ENCODE results near the gene COLEC11. TPM values are rescaled to one million over a fixed set of nuclear protein-coding genes. Genes with fewer than 3 reads are reported as not detected.

Gene COLEC11
- total and polyA plus RNA-seq, 2 experiments from 2014 or later = 1.3 to 1.5 TPM

DNA sequence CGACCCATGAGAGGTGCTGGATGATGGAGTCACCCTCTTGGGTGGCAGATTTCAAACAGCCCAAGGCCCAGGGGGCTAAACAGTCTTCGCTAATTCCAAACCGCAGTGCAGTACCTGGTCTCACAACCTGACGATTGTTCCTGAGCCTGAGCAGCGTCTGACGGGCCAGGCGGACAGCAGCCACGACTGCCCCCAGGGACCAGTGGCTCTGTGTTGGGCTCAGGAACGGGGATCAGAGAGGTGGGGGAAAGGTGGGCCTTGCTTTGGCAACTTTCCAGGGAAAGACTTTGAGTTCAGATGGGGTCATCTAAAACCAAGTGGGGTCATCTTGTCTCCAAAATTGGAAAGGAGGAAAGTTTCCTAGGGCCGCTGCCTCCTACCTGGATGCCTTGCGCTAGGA, 492 bp downstream of the COLEC11 start:
- peak overlapping the region; percentile 97 for H2AFZ ChIP-seq
- TF ChIP-seq CREB1 (CRISPR knock-in tag; IDR thresholded peaks at IDR 0.05; ENCODE audit: low read depth) = no peak
- no peak for TF ChIP-seq JUNB (IDR thresholded peaks at IDR 0.05; ENCODE audit: unreplicated experiment)
- no peak for TF ChIP-seq STAT1 (IDR thresholded peaks at IDR 0.05; ENCODE audit: unreplicated experiment)
- TF ChIP-seq EZH2 (IDR thresholded peaks at IDR 0.05; ENCODE audit: low read depth, unreplicated experiment) = no peak
- no peak for TF ChIP-seq ZNF114 (CRISPR knock-in tag; IDR thresholded peaks at IDR 0.05)
- no peak for DNase-seq (ENCODE audit: low spot score)

DNA sequence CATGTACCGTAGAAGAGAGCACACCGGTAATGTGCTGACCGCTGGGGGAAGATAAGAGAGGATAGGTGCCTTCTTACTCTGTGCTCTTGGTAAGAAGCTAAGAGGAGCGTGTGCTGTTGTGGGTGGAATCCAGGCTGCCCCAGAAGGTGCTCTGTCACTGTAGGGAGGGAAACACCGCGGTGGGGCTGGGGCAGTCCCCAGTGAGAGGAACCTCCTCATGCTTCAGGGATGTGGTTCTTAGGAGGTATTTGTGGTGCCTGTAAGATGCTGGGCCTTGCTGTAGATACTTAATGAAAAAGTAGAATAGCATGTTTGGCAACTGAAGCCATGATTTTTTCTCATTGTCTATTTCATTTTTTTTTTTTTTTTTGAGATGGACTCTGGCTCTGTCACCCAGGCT, 1.1 kb downstream of the COLEC11 start:
- Histone ChIP-seq H3K4me2 (no peak overlapping the region), H3K4me3 (no peak overlapping the region), H4K20me1 (replicated peaks; ENCODE audit: insufficient read depth) (no peaks in the 10 kb centered on the region), H3F3A (replicated peaks; ENCODE audit: low read depth) (0 out of 2 replicates have a peak, but pooled peaks cover 8% of the 10 kb centered on the region), H3K79me2 (replicated peaks; ENCODE audit: insufficient read depth) (no peaks in the 10 kb centered on the region), H3K27me3 (ENCODE audit: insufficient read depth) (no peaks in the 10 kb centered on the region), H2AFZ (peak overlapping the region; percentile 97; the same call in 1 of the 2 replicates), H3K36me3 (ENCODE audit: insufficient read depth) (no peaks in the 10 kb centered on the region), H3K4me1 (ENCODE audit: insufficient read depth) (no peaks in the 10 kb centered on the region), H3K9me2 (ENCODE audit: insufficient read depth) (no peaks in the 10 kb centered on the region), H3K27ac (ENCODE audit: low read depth) (no peak overlapping the region)
- H3K27ac Mint-ChIP-seq = no peak overlapping the region
- no peak for ATAC-seq
- TF ChIP-seq, protein P1, sequence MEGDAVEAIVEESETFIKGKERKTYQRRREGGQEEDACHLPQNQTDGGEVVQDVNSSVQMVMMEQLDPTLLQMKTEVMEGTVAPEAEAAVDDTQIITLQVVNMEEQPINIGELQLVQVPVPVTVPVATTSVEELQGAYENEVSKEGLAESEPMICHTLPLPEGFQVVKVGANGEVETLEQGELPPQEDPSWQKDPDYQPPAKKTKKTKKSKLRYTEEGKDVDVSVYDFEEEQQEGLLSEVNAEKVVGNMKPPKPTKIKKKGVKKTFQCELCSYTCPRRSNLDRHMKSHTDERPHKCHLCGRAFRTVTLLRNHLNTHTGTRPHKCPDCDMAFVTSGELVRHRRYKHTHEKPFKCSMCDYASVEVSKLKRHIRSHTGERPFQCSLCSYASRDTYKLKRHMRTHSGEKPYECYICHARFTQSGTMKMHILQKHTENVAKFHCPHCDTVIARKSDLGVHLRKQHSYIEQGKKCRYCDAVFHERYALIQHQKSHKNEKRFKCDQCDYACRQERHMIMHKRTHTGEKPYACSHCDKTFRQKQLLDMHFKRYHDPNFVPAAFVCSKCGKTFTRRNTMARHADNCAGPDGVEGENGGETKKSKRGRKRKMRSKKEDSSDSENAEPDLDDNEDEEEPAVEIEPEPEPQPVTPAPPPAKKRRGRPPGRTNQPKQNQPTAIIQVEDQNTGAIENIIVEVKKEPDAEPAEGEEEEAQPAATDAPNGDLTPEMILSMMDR (conservative IDR thresholded peaks at IDR 0.05; ENCODE audit: low read depth in 2 of 2) = no peak
- TF ChIP-seq EZH2 (IDR thresholded peaks at IDR 0.05; ENCODE audit: low read depth, unreplicated experiment) (no peak), ZNF114 (CRISPR knock-in tag; IDR thresholded peaks at IDR 0.05) (no peak), JUNB (IDR thresholded peaks at IDR 0.05; ENCODE audit: unreplicated experiment) (no peak), STAT1 (IDR thresholded peaks at IDR 0.05; ENCODE audit: unreplicated experiment) (no peak), EZH2phosphoT487 (IDR thresholded peaks at IDR 0.05; ENCODE audit: unreplicated experiment) (no peak)
- no peak overlapping the region for H3K4me3 Mint-ChIP-seq
- no peak for DNase-seq (ENCODE audit: low spot score)
- H3K9me3 Mint-ChIP-seq = peaks cover 9% of the 10 kb centered on the region
- peaks cover 12% of the 10 kb centered on the region for H3K27me3 Mint-ChIP-seq (ENCODE audit: insufficient read depth, low read depth, poor library complexity)
- peaks cover 10% of the 10 kb centered on the region for H3K4me1 Mint-ChIP-seq
- peaks cover 13% of the 10 kb centered on the region for H3K36me3 Mint-ChIP-seq (ENCODE audit: low read depth)

More for the DNA sequence above, 492 bp downstream of the COLEC11 start:
- Histone ChIP-seq H3K27me3 (ENCODE audit: insufficient read depth) (no peaks in the 10 kb centered on the region), H3K4me3 (no peak overlapping the region; the same call in 1 of the 2 replicates), H3K4me2 (peak overlapping the region; percentile 76; the same call in 1 of the 2 replicates), H3K4me1 (ENCODE audit: insufficient read depth) (no peaks in the 10 kb centered on the region), H4K20me1 (replicated peaks; ENCODE audit: insufficient read depth) (no peaks in the 10 kb centered on the region), H3K9me2 (ENCODE audit: insufficient read depth) (no peaks in the 10 kb centered on the region), H3K79me2 (replicated peaks; ENCODE audit: insufficient read depth) (no peaks in the 10 kb centered on the region), H3K27ac (ENCODE audit: low read depth) (no peak overlapping the region), H3F3A (replicated peaks; ENCODE audit: low read depth) (0 out of 2 replicates have a peak, but pooled peaks cover 8% of the 10 kb centered on the region), H3K36me3 (ENCODE audit: insufficient read depth) (no peaks in the 10 kb centered on the region)
- peaks cover 9% of the 10 kb centered on the region for H3K9me3 Mint-ChIP-seq
- peaks cover 10% of the 10 kb centered on the region; the same call in 2 of the 3 replicates for H3K4me1 Mint-ChIP-seq
- no peak overlapping the region for H3K27ac Mint-ChIP-seq
- H3K36me3 Mint-ChIP-seq (ENCODE audit: low read depth) = peaks cover 13% of the 10 kb centered on the region
- peak overlapping the region; percentile 45; the same call in 1 of the 3 replicates for H3K4me3 Mint-ChIP-seq
- peaks cover 12% of the 10 kb centered on the region for H3K27me3 Mint-ChIP-seq (ENCODE audit: insufficient read depth, low read depth, poor library complexity)
- peak; percentile 20 for ATAC-seq

DNA sequence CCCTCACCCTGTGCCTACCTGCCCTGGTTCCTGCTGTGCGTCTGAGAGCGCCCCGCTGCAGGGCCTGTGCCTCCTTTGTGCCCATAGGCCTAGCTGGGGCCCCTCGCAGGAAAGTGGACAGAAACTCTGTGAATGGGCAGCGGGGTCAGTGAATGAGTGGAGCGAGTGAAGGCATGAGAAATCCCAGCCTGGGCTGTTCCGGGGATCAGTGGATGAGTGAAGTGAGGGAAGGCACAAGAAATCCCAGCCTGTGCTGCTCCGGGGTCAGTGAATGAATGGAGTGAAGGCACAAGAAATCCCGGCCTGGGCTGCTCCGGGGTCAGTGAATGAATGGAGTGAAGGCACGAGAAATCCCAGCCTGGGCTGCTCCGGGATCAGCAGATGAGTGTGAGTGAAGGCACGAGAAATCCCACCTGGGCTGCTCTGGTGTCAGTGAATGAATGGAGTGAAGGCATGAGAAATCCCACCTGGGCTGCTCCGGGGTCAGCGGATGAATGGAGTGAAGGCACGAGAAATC, 2.0 kb downstream of the COLEC11 start:
- H4K20me1 ChIP-seq (replicated peaks; ENCODE audit: insufficient read depth) = no peaks in the 10 kb centered on the region
- peaks cover 13% of the 10 kb centered on the region for H3K36me3 Mint-ChIP-seq (ENCODE audit: low read depth)
- H3K27ac Mint-ChIP-seq = no peak overlapping the region
- peaks cover 9% of the 10 kb centered on the region for H3K9me3 Mint-ChIP-seq
- H2AFZ ChIP-seq = no peak overlapping the region
- H3F3A ChIP-seq (replicated peaks; ENCODE audit: low read depth) = 0 out of 2 replicates have a peak, but pooled peaks cover 8% of the 10 kb centered on the region
- H3K27ac ChIP-seq (ENCODE audit: low read depth) = no peak overlapping the region
- H3K27me3 ChIP-seq (ENCODE audit: insufficient read depth) = no peaks in the 10 kb centered on the region
- no peaks in the 10 kb centered on the region for H3K36me3 ChIP-seq (ENCODE audit: insufficient read depth)
- no peak overlapping the region for H3K4me2 ChIP-seq
- no peaks in the 10 kb centered on the region for H3K9me2 ChIP-seq (ENCODE audit: insufficient read depth)
- no peak overlapping the region for H3K4me3 Mint-ChIP-seq
- peaks cover 10% of the 10 kb centered on the region for H3K4me1 Mint-ChIP-seq
- H3K79me2 ChIP-seq (replicated peaks; ENCODE audit: insufficient read depth) = no peaks in the 10 kb centered on the region
- H3K4me3 ChIP-seq = no peak overlapping the region
- DNase-seq (ENCODE audit: low spot score) = no peak
- no peak for ATAC-seq
- no peaks in the 10 kb centered on the region for H3K4me1 ChIP-seq (ENCODE audit: insufficient read depth)
- peaks cover 12% of the 10 kb centered on the region for H3K27me3 Mint-ChIP-seq (ENCODE audit: insufficient read depth, low read depth, poor library complexity)
- no peak for TF ChIP-seq CREB1 (CRISPR knock-in tag; IDR thresholded peaks at IDR 0.05; ENCODE audit: low read depth)
- TF ChIP-seq EZH2phosphoT487 (IDR thresholded peaks at IDR 0.05; ENCODE audit: unreplicated experiment) = no peak
- TF ChIP-seq ZNF114 (CRISPR knock-in tag; IDR thresholded peaks at IDR 0.05) = no peak

Measured in GM23338 (cell line).